Measurements from ENCODE around the gene CWC25.
"Not testable (repeated sequence)": the region's sequence is repeated elsewhere in the genome, so short reads cannot be mapped to it uniquely, and the experiment has no call there.

Gene CWC25

GRCh38 chr17:38791162-38791561 lies 34.0 kb downstream of the CWC25 start:
- no peak for DNase-seq (ENCODE audit: extremely low read depth, low read depth)
- no peak for TF ChIP-seq CTCF (IDR thresholded peaks at IDR 0.05; ENCODE audit: low read depth, low read length)

GRCh38 chr17:38790148-38790707 lies 34.9 kb downstream of the CWC25 start:
- not testable (repeated sequence) for DNase-seq (ENCODE audit: extremely low read depth, low read depth)

GRCh38 chr17:38789185-38789584 lies 35.9 kb downstream of the CWC25 start:
- peak; percentile 40 for DNase-seq (ENCODE audit: extremely low read depth, low read depth)
- TF ChIP-seq CTCF (IDR thresholded peaks at IDR 0.05; ENCODE audit: low read depth, low read length), result no peak

GRCh38 chr17:38787999-38788398 lies 37.1 kb downstream of the CWC25 start:
- not testable (repeated sequence) for DNase-seq (ENCODE audit: extremely low read depth, low read depth)

- no peak for TF ChIP-seq CTCF (IDR thresholded peaks at IDR 0.05; ENCODE audit: low read depth, low read length)
- no peak for DNase-seq (ENCODE audit: extremely low read depth, low read depth)
Observed at GRCh38 chr17:38786372-38786771, 38.7 kb downstream of the CWC25 start.

GRCh38 chr17:38783227-38783626 lies 41.9 kb downstream of the CWC25 start:
- TF ChIP-seq CTCF (IDR thresholded peaks at IDR 0.05; ENCODE audit: low read depth, low read length), result no peak
- no peak for DNase-seq (ENCODE audit: extremely low read depth, low read depth)

GRCh38 chr17:38779965-38780752 lies 45.0 kb downstream of the CWC25 start:
- no peak for DNase-seq (ENCODE audit: extremely low read depth, low read depth)
- no peak for TF ChIP-seq CTCF (IDR thresholded peaks at IDR 0.05; ENCODE audit: low read depth, low read length)

GRCh38 chr17:38777641-38778250 lies 47.4 kb downstream of the CWC25 start:
- no peak for TF ChIP-seq CTCF (IDR thresholded peaks at IDR 0.05; ENCODE audit: low read depth, low read length)
- no peak for DNase-seq (ENCODE audit: extremely low read depth, low read depth)

All from AG09319 (cell line).